ENCODE data around the gene FBXL7.

The FBXL7 gene

GRCh38 chr5:15966651-15967050, 466.7 kb downstream of the FBXL7 start:
- DNase-seq: no peak

- no peak for DNase-seq
Measured at GRCh38 chr5:15968993-15969392, 469.0 kb downstream of the FBXL7 start.

- DNase-seq: no peak
Measured at GRCh38 chr5:15977851-15978250, 477.9 kb downstream of the FBXL7 start.

GRCh38 chr5:15980835-15981234, 480.9 kb downstream of the FBXL7 start:
- no peak for DNase-seq

GRCh38 chr5:15983392-15983791, 483.4 kb downstream of the FBXL7 start:
- no peak for DNase-seq

Data from NCI-H510A (cell line).